HTR-8/SVneo (cell line): ENCODE results near the gene SPEG.
A peak's percentile ranks its signal among the peaks of the same experiment; 100 is the strongest.
"Not testable (repeated sequence)": the region's sequence is repeated elsewhere in the genome, so short reads cannot be mapped to it uniquely, and the experiment has no call there.

Experiments used
- DNase-seq: peaks from one replicate; pipeline ENCODE4 v3.0.0; 2011; ENCODE audit warnings: low spot score, mixed read lengths; ENCODE audit not compliant: insufficient read length
- FAIRE-seq: peaks from 2 replicates; lab custom pipeline; 2011; peaks lifted over from hg19 to GRCh38; lab: Jason Lieb, UNC

The SPEG gene

DNA sequence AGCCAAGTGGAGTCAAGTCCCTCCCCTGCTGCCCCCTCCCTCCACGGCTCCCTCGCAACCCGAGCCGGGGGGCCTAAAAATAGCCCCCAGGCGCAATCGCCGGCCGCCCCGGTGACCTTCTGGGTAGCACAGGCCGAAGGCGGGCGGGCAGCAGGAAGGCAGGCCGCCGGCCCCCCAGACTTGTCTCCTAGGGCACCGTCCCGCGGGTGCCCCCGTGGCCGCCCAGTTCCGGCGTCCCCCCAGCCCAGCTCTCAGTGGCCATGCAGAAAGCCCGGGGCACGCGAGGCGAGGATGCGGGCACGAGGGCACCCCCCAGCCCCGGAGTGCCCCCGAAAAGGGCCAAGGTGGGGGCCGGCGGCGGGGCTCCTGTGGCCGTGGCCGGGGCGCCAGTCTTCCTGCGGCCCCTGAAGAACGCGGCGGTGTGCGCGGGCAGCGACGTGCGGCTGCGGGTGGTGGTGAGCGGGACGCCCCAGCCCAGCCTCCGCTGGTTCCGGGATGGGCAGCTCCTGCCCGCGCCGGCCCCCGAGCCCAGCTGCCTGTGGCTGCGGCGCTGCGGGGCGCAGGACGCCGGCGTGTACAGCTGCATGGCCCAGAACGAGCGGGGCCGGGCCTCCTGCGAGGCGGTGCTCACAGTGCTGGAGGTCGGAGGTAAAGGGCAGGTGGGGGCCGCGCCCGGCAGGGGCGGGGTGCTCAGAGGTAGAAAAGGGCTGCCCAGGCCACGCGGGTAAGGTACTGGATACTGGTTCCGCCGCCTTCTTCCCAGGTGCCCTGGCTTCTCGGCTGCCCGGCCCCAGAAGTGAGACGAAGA, at the start of gene SPEG:
SPEG (plus strand) TSS at position 126 of the 808 bp plus-strand sequence; CDS start at position 261, 135 bp downstream.
- DNase-seq = no peak
- no peak for FAIRE-seq

DNA sequence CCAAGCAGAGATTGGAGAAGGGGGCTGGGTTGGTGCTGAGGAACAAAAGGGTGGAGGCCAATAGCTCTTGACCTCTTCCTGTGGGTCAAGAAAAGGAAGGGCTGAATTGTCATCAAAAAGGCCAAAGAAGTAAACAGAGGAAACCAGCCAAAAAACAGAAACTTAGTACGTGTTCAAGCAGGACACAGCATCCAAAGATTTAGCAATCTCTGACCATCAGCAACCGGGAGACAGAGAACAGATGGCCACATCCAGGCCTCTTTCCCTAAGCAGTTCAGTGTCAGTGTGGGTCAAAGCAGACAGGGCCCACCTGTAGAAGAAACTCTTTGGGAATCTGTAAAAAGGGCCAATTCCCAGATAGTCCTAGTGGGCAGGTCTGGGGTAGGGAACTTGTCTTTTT, 49.8 kb upstream of the SPEG start:
- FAIRE-seq (no peak), DNase-seq (no peak)

DNA sequence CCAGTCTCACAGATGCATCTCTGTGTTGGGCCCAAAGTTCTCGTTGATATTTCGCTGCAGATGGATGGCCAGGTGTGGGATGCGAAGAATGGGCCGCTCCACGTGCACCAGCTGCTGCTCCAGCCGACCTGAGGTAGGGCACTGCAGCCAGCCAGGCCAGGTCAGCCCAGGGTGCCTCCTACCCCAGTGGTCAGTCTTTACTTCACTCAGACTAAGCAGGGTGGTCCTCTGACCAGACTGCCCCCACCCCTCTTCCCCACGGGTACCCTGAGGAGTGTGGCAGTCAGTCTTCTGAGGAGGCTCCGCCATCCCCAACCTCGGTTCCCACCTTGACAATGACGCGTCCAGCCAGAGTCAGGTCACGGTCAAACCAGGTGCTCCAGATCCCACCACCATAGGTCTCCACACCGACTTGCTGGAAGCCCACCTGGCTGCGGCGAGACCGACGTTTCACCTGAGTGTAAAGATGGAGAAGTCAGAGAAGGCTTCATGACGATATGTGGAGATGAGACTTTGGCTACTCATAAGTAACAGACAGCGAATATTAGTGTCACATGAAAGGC, 48.6 kb upstream of the SPEG start:
- no peak for DNase-seq
- FAIRE-seq = peak; percentile 33

DNA sequence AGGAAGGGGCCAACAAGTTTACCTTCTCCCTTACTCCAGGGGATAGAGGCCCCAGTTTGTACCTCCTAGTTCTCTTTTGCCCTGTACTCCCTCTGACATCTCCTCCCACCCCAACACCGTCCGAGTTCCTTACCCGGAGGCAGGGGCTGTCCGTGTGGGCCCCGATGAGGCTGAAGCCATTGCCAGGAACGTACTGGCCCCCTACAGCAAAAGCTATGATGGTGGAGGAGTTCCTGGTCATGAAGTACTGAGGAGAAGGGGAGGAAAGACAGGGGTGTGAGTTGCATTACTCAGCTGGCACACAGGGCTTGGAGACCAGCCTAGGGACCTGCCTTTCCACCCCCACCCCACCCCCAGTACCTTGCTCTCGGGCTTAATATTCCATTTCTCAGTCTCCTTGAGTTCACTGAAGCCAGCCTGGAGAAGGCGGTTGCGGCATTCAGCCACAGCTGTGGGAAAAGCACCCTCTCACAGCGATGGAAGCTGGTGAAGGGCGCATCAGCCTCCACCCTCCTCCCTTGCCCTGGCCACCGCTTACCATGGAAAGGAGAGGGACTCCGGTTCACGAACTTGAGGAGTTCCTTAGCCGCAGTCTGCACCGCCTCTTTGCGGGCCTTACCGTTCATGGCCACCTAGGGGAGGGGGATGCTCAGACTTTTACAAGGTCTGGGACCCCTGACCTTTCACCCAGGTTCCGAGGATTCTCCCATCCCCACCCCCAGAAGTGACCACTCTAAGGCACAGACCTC, 47.9 kb upstream of the SPEG start:
- FAIRE-seq (no peak), DNase-seq (no peak)

DNA sequence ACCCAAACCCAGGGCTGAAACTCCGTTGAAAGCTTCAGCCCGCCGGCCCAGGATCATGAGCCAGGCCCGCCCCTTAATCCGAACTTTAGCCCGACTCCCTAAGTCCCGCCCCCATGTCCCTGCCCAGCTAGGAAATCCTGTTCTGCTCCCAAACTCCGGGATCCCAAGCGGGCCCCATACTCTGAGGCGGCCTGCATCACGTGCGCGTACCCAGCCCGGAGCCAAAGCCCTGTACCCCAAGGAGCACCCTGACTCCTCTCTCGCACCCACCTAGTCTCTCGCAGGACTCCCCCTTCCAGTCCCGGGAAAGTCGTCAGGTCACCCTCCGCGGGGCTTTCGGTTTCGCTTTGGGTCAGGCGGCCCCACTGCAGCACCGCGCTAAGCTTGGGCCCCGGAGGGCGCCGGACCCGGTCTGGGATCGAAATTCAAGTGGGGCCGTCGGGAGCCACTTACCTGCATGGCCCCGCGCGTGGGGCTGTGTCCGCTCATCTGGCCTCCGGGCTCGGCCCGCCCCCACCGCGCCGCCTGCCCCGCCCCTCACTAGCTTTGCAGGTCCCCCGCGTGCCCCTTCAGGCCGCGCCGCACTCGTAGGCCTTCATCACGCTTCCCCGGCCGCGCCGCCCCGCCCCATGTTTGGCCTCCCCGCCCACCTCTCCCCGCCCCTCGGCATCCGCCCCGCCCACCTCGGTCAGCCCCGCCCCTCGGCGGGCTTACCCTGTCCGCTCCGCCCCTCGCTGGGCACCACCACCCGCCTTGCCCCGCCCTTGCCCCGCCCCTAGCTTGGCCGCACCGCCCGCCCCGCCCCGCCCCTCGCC, 47.1 kb upstream of the SPEG start, which contains the start of gene DNPEP:
DNPEP (minus strand) TSS at position 607 of the 815 bp plus-strand sequence; CDS start at position 489, 118 bp downstream.
- DNase-seq = peak; percentile 74
- no peak for FAIRE-seq

DNA sequence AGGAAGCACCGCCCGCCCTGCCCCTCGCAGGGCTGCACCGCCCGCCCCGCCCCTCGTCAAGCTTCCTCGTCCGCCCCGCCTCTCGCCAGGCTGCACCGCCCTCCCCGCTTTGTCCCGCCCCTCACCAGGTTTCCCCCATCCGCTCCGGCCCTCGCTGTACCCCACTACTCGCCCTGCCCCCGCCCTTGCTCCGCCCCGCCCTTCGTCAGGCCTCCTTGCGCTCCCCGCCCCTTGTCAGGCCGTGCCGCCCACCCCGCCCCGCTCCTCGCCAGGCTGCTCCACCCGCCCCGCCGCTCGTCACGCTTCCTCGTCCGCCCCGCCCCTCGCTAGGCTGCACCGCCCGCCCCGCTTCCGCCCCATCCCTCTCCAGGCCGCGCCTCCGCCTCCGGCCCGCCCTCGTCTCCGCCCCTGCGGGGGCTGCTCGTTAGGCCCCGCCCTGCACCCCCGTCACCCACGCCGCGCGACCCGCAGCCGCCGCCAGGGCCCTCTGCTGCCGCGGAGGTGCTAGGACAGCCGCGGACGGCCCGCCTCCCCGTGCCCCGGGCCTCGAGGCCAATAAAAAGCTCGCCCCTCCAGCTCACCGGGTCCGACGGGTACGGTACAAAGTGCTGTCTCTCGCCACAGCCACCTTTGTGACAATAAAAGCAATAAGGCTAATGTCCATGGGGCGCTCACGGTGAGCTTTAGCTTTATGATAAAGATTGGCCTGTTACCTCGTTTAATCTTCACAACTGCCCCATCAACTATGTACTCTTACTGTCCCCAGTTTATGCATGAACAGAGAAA, 46.3 kb upstream of the SPEG start:
- DNase-seq = peak; percentile 90
- FAIRE-seq = peak; percentile 99

DNA sequence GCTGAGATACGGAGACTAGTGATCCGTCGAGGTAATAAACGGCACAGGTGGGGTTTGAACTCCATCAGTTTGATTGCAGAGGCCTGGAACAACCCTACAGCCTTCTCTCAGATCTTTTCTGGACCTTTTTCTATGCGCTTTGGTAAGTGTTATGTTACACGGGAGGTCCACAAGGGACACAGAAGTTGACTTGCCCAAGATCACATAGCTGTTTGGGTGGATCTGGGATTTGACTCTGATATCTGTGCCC, 45.8 kb upstream of the SPEG start:
- DNase-seq (no peak), FAIRE-seq (no peak)

DNA sequence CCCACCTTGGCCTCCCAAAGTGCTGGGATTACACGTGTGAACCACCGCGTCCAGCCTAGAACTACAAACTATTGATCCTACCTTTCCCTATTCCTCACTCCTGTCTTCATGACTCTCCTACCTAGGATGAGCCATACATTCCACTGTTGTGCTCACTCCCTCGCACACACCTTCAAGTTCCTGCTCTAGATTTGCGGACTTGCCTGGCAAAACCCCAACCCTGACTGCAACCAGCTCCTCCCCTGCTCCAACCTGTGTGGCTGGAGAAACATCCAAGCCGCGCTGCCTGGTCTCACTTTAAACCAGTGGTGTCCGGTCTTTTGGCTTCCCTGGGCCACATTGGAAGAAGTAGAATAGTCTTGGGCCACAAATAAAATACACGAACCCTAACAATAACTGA, 41.9 kb upstream of the SPEG start:
- FAIRE-seq = no peak
- DNase-seq = no peak

DNA sequence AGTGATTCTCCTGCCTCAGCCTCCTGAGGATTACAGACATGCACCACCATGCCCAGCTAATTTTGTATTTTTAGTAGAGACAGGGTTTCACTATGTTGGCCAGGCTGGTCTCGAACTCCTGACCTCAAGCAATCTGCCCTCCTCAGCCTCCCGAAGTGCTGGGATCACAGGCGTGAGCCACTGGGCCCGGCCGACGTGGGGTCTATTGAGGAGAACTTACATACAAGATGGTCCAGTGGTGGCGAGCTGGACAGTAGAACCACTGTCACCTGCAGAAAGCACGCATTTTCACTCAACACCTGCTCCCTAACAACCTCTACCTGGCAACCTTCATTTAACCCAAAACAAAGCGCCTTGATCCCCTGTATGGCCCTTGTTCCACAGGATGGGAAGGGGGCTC, 39.6 kb upstream of the SPEG start:
- FAIRE-seq, DNase-seq: not testable (repeated sequence)

DNA sequence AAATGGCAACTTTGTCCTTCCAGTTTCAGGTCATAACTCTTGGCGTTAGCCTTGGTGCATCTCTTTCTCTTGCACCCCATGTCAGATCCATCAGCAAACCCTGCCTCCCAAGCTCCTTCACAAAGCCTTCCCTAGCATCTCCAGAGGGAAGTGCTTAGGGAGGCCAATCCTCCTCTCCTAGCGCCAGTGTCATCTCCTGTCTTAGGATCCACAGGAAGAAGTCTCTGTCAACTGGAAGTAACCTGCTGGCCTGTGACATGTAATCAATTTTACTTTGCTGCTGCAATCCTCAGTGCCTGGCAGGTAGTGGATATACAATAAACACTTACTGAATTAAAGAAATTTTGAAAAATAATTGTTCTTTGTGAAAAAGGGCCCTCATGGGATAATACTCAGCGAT, 39.0 kb upstream of the SPEG start:
- no peak for DNase-seq
- no peak for FAIRE-seq

DNA sequence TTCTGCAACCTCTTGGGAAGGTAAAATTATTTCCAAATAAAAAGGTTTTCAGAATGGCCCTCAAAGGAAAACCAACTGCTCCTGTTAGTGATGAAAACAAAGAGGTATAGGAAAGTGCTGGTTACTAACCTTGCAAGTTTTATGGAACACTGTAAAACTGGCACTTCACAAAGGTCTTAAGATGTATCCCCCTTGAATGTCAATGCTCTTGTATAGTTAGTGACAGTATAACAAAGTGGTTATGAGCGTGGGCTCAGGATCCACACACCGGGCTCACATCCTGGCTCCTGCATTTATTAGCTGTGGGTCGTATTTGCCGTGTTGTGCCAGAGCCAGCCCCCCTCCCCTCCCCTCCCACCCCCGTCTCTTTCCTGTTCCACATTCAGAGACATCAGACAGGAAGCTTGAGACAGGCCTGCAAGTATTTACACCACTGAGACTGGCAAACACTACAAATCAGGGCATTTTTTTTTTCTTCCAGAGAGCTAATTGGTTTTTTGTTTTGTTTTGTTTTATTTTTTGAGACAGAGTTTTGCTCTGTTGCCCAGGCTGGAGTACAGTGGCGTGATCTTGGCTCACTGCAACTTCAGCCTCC, 37.7 kb upstream of the SPEG start:
- no peak for FAIRE-seq

DNA sequence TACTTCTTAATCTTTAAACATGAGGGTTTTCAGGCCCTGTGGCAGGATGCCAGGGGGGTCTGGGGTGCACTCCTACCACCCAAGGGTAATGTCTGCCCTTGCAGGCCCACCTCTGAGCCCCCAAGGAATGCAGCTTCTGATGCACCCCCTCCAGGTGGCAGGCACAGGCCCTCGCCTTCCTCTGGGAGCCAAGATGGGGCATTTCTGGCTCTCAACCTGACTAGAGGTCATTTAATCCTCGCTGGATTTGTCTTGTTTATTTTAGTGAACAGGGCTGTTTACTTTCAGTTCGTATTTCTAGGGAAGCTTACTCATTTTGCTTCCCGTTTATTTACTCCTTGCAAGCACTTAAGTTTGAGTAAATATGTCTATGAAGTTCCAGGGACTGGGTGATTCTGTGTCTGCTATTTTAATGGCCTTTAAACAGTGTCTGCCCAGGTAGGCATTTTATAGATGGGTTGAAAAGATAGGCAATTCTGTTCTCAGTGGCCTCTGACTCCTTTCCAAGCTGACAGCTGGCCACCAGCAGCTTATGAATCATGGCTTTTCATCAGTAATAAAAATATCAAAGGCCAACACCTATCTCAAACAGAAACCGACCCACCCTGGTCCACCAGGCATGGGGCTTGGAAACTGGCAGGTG, 35.8 kb upstream of the SPEG start:
- no peak for FAIRE-seq
- DNase-seq = no peak

More for the DNA sequence above, 37.7 kb upstream of the SPEG start:
- no peak for DNase-seq

DNA sequence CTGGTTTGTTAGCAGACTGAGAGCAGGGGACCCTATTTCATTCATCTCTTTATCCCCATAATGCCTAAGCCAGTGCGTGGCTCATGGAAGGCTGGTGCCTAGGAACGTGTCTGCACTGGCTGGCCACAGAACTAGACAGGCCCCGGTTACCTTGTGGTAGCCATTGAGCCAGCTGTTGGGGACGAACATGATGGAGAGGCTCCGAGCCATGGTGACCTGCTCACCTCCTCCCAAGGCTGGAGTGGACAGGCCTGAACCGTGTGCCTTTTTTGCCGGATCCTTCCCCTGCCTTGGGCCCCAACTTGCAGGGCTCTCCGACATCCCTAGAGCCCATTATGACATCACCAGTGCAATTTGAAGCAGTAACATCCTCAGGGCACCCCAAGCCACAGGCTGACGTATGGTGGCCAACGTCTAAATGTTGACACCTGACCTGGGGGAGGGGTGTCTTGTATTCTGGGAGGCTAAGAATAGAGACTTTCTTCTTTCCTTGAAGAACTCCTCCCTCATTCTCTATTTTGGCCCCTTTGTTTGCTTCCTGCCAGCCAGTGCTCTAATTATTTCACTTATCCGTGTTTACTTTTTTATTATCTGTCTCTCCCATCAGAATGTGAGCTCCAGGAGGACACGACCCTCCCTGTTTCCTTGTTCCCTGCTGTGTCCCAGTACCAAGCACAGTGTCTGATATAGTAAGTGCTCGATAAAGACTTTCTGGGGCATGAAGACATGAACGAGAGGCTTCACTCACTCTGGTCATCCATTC, 34.7 kb upstream of the SPEG start:
- DNase-seq (no peak), FAIRE-seq (no peak)

DNA sequence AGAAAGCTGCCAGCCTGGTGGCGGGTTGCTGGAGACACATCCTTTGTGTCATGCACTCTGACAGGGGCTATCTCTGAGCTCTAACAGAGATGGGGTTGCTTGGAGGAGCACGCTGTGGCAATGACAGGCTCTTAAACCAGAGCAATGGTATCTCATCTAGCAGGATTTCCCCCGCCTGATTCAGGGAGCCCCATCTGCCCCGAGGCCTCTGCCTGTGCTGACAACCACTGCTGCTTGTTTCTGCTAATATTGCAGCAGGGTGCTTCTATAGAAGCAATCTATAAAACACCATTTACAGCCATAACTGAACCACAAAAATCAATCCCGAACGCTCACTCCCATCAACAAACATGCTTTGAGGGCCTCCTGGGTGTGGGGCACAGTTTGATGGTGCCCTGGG, 34.1 kb upstream of the SPEG start:
- FAIRE-seq = no peak

DNA sequence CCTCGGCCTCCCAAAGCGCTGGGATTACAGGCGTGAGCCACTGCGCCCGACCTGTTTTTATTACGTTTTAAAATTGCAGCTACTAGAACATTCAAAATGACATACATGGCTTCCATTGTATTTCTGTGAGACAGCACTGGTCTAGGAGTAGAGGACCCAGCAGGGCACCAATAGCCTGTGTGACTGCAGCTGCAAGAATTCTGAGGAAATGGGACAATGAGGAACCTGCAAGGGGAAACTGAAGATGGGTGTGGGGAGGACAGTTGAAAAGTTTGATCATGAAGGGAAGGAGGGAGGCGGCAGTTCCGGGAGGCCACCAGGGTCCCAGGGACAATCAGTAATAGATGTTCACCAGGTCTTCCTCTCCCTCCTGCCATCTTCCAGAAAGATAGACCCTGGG, 33.0 kb upstream of the SPEG start:
- no peak for DNase-seq
- FAIRE-seq = no peak

More for the DNA sequence above, 34.1 kb upstream of the SPEG start:
- DNase-seq = no peak

DNA sequence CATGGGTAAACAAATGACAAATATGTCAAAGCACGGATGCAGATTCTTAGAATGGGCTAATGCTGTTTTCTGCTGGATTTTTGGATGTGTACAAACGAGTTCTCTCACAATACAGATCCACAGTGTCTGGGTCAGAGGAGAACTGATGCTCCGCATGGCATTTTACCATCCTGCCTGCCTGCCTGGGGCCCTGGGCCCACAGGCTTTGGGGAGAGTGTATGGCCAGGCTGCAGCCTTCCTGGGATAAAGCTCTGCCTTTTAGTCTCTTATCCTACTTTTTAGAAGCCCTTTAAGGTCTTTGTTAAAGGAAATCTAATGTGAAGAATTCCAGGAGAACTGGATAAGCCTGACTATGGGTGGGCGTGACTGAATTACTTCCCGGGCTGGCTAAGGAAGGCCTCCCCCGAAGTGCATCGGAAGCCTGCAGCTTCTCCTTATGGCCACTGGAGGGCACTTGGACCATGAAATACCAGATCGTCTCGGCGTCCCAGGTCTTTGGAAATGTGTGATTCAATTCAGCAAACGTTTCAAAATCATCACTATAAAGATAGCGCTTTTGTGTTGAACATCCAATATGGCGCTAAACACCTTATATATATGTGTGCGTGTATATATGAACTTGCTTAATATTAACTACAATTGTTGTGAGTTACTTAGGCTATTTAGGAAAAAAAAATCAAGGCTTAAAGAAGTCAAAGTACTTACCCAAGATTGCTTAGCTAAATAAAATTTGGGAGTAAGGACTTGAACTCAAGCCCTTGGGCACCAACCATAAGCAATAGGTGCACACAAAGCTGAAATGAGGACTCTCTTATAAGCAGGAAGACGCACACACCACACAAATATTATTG, 31.8 kb upstream of the SPEG start:
- DNase-seq (peak; percentile 81), FAIRE-seq (no peak)

DNA sequence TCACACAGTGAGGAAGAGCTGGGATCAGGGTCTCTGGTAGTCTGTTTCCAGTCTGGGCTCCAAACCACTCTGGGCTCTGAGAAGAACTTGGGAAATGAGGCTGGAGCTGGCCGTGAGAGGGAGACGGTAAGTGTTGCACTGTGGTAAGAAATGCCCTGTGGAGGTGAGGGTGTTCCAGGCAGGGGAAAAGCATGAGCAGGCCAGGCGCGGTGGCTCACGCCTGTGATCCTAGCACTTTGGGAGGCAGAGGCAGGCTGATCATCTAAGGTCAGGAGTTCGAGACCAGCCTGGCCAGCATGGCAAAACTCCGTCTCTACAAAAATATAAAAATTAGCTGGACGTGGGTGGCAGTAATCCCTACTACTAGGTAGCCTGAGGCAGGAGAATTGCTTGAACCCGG, 30.8 kb upstream of the SPEG start:
- FAIRE-seq = no peak

More for the DNA sequence above, 30.8 kb upstream of the SPEG start:
- no peak for DNase-seq
